ENCODE results near the gene RCCD1. TPM values are rescaled to one million over a fixed set of nuclear protein-coding genes. Genes with fewer than 3 reads are reported as not detected.

Gene RCCD1
- total and polyA plus RNA-seq, 9 of the 15 experiments (the other 6 are each of a cell fraction or from before 2014, with no cell fraction given) = 11.1 to 51.4 (median 24.7) TPM

- FAIRE-seq = no peak
- TF ChIP-seq ZZZ3 (IDR thresholded peaks at IDR 0.05) (no peak), NRF1 (conservative IDR thresholded peaks at IDR 0.05 in 1 of 2, IDR thresholded peaks at IDR 0.05 in 1 of 2) (peak; percentile 29 to 75), RBM25 (IDR thresholded peaks at IDR 0.05; ENCODE audit: low read depth, low read length, severe bottlenecking) (no peak), FOXK2 (conservative IDR thresholded peaks at IDR 0.05 in 1 of 2, IDR thresholded peaks at IDR 0.05 in 1 of 2; ENCODE audit: low read depth in 2 of 2) (no peak), ZNF165 (CRISPR knock-in tag; IDR thresholded peaks at IDR 0.05; ENCODE audit: borderline replicate concordance) (no peak), ZNF431 (CRISPR knock-in tag; IDR thresholded peaks at IDR 0.05) (0 out of 2 replicates have a peak, but pooled peaks have one; percentile 2), RBM22 (IDR thresholded peaks at IDR 0.05; ENCODE audit: low read depth, low read length, poor library complexity, severe bottlenecking) (peak; percentile 11), PCBP2 (IDR thresholded peaks at IDR 0.05; ENCODE audit: low read depth, low read length, poor library complexity, severe bottlenecking) (no peak), BRF1 (IDR thresholded peaks at IDR 0.05; ENCODE audit: borderline replicate concordance, extremely low read depth, insufficient read length) (no peak), ATF7 (IDR thresholded peaks at IDR 0.05) (no peak), CBFB (CRISPR knock-in tag; IDR thresholded peaks at IDR 0.05) (no peak), ZNF12 (CRISPR knock-in tag; IDR thresholded peaks at IDR 0.05) (no peak), TOE1 (IDR thresholded peaks at IDR 0.05; ENCODE audit: borderline replicate concordance) (0 out of 2 replicates have a peak, but pooled peaks have one; percentile 2), TOE1 (CRISPR knock-in tag; IDR thresholded peaks at IDR 0.05; ENCODE audit: borderline replicate concordance, low read depth) (no peak), HDAC8 (tag; IDR thresholded peaks at IDR 0.05) (0 out of 2 replicates have a peak, but pooled peaks have one; percentile 28), CREB1 (IDR thresholded peaks at IDR 0.05) (no peak), CREB1 (CRISPR knock-in tag; IDR thresholded peaks at IDR 0.05) (0 out of 2 replicates have a peak, but pooled peaks have one; percentile 10), ATF4 (CRISPR knock-in tag; IDR thresholded peaks at IDR 0.05) (no peak), ZFX (CRISPR knock-in tag; IDR thresholded peaks at IDR 0.05) (peak; percentile 6; the same call in 1 of the 2 replicates)
- TF ChIP-seq, protein P1, sequence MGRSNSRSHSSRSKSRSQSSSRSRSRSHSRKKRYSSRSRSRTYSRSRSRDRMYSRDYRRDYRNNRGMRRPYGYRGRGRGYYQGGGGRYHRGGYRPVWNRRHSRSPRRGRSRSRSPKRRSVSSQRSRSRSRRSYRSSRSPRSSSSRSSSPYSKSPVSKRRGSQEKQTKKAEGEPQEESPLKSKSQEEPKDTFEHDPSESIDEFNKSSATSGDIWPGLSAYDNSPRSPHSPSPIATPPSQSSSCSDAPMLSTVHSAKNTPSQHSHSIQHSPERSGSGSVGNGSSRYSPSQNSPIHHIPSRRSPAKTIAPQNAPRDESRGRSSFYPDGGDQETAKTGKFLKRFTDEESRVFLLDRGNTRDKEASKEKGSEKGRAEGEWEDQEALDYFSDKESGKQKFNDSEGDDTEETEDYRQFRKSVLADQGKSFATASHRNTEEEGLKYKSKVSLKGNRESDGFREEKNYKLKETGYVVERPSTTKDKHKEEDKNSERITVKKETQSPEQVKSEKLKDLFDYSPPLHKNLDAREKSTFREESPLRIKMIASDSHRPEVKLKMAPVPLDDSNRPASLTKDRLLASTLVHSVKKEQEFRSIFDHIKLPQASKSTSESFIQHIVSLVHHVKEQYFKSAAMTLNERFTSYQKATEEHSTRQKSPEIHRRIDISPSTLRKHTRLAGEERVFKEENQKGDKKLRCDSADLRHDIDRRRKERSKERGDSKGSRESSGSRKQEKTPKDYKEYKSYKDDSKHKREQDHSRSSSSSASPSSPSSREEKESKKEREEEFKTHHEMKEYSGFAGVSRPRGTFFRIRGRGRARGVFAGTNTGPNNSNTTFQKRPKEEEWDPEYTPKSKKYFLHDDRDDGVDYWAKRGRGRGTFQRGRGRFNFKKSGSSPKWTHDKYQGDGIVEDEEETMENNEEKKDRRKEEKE (IDR thresholded peaks at IDR 0.05; ENCODE audit: borderline replicate concordance in 1 of 2, control insufficient read depth in 1 of 2, low read depth in 2 of 2, low read length in 1 of 2) = no peak
Observed at GRCh38 chr15:90932660-90932991, 22.1 kb upstream of the RCCD1 start.

More at GRCh38 chr15:90932660-90932991, 22.1 kb upstream of the RCCD1 start:
- Histone ChIP-seq H3K79me2 (ENCODE audit: control insufficient read depth, insufficient read depth, low read length) (peaks cover 57% of the 10 kb centered on the region), H3K9ac (ENCODE audit: insufficient read depth in 1 of 2, low read depth in 2 of 2, low read length in 2 of 2) (peak overlapping the region; percentile 85 to 96), H3K27me3 (ENCODE audit: control insufficient read depth in 2 of 2, insufficient read depth in 2 of 2, low read length in 2 of 2) (no peaks in the 10 kb centered on the region), H3K27ac (ENCODE audit: extremely low read depth, low read depth, low read length) (peak overlapping the region; percentile 92; the same call in 2 of the 3 replicates), H2AFZ (ENCODE audit: low read depth, low read length) (peak overlapping the region; percentile 91), H4K20me1 (replicated peaks; ENCODE audit: control insufficient read depth, insufficient read depth, low read length) (no peaks in the 10 kb centered on the region), H3K36me3 (ENCODE audit: control insufficient read depth, insufficient read depth, low read length) (peaks cover 17% of the 10 kb centered on the region), H3K4me3 (peak overlapping the region; percentile 66), H3K9me3 (replicated peaks; ENCODE audit: control insufficient read depth, insufficient read depth, low read depth, low read length) (no peaks in the 10 kb centered on the region), H3K4me2 (ENCODE audit: insufficient read depth, low read length) (peak overlapping the region; percentile 99), H3K4me1 (replicated peaks in 1 of 2; ENCODE audit: control insufficient read depth in 2 of 2, insufficient read depth in 2 of 2, low read length in 2 of 2) (peaks cover 44 to 69% of the 10 kb centered on the region in 2 experiments), H3K9me1 (ENCODE audit: control insufficient read depth, insufficient read depth, low read length) (no peaks in the 10 kb centered on the region)
- in situ Hi-C loops (cut with MboI) = no loop called here
- DNase-seq (ENCODE audit: extremely low read depth in 1 of 4, low spot score in 3 of 4) = no peak
- ChIA-PET POLR2A (interaction anchor here (0.6 to 6.7 kb wide), 17 partner anchors 10 to 628 kb away, joined by 3 to 70 read pairs (median 4); partner anchors contain the start of genes MAN2A2 and RCCD1), CTCF (ENCODE audit: low intra/inter-chr PET ratio) (interaction anchor here (1.1 to 2.2 kb wide), 4 partner anchors 31 to 612 kb away, joined by 3 to 8 read pairs (median 4); no protein-coding TSS in a partner anchor)
- no peak for ATAC-seq
- intact Hi-C loops (cut with micrococcal nuclease) = loop anchor here (5.0 to 10.0 kb wide), 6 partner anchors 100 to 638 kb away; no protein-coding TSS in a partner anchor
- no TSS peak for BruUV-seq (replicated peaks)
- 13% methylated on average over 5 of the region's 5 CpGs for WGBS (ENCODE audit: insufficient coverage, low coverage, missing lambda C conversion rate)

Data from K562 (cell line).